Central memory CD4-positive, alpha-beta T cell (primary cell): Measurements from ENCODE around the gene PNMA8B.

ENCODE experiments used
- DNase-seq: peaks from one replicate; pipeline ENCODE4 v3.0.0; 2022

PNMA8B gene

GRCh38 chr19:46486358-46486757, 9.3 kb downstream of the PNMA8B start:
- no peak for DNase-seq

GRCh38 chr19:46484656-46485055, 11.0 kb downstream of the PNMA8B start:
- no peak for DNase-seq

- DNase-seq: no peak
Observed at GRCh38 chr19:46482631-46483030, 13.0 kb downstream of the PNMA8B start.

- no peak for DNase-seq
Observed at GRCh38 chr19:46481947-46482346, 13.7 kb downstream of the PNMA8B start.

- no peak for DNase-seq
Observed at GRCh38 chr19:46481223-46481848, 14.3 kb downstream of the PNMA8B start.

GRCh38 chr19:46480415-46480814, 15.3 kb downstream of the PNMA8B start:
- DNase-seq: no peak

- DNase-seq: peak; percentile 31
Observed at GRCh38 chr19:46478356-46478986, 17.2 kb downstream of the PNMA8B start.

GRCh38 chr19:46475986-46476385, 19.7 kb downstream of the PNMA8B start:
- no peak for DNase-seq

- DNase-seq: no peak
Observed at GRCh38 chr19:46474211-46474610, 21.5 kb downstream of the PNMA8B start.

GRCh38 chr19:46472592-46472991, 23.1 kb downstream of the PNMA8B start:
- no peak for DNase-seq

- DNase-seq: no peak
Observed at GRCh38 chr19:46471811-46472543, 23.7 kb downstream of the PNMA8B start.

GRCh38 chr19:46471116-46471733, 24.4 kb downstream of the PNMA8B start, which contains the start of gene PNMA8A:
PNMA8A (minus strand) TSS chr19:46471563; CDS start chr19:46471035, 528 bp downstream.
- DNase-seq: no peak

GRCh38 chr19:46470376-46470775, 25.3 kb downstream of the PNMA8B start:
- DNase-seq: no peak

- no peak for DNase-seq
Observed at GRCh38 chr19:46469541-46470185, 26.0 kb downstream of the PNMA8B start.

GRCh38 chr19:46466536-46467196, 29.0 kb downstream of the PNMA8B start:
- no peak for DNase-seq

GRCh38 chr19:46463516-46463915, 32.2 kb downstream of the PNMA8B start:
- no peak for DNase-seq

- DNase-seq: no peak
Observed at GRCh38 chr19:46461537-46461936, 34.1 kb downstream of the PNMA8B start.

- no peak for DNase-seq
Observed at GRCh38 chr19:46460981-46461380, 34.7 kb downstream of the PNMA8B start.

- DNase-seq: no peak
Observed at GRCh38 chr19:46460055-46460454, 35.6 kb downstream of the PNMA8B start.

- DNase-seq: no peak
Observed at GRCh38 chr19:46456930-46457329, 38.7 kb downstream of the PNMA8B start.

GRCh38 chr19:46454244-46454643, 41.4 kb downstream of the PNMA8B start:
- DNase-seq: no peak

- no peak for DNase-seq
Observed at GRCh38 chr19:46453661-46454060, 42.0 kb downstream of the PNMA8B start.
